ENCODE data around the gene LRSAM1.

Gene LRSAM1

GRCh38 chr9:127535834-127536233, 84.5 kb downstream of the LRSAM1 start:
- Histone ChIP-seq H2AFZ (ENCODE audit: low read depth, low read length) (no peak overlapping the region), H3K36me3 (ENCODE audit: insufficient read depth, low read length) (no peaks in the 10 kb centered on the region), H3K27me3 (ENCODE audit: insufficient read depth, low read length) (no peaks in the 10 kb centered on the region), H3K4me1 (ENCODE audit: insufficient read depth, low read length) (peaks cover 2% of the 10 kb centered on the region), H3K9me3 (ENCODE audit: low read length) (no peaks in the 10 kb centered on the region), H3K4me3 (ENCODE audit: low read length) (no peak overlapping the region)

GRCh38 chr9:127536499-127536898, 85.2 kb downstream of the LRSAM1 start:
- Histone ChIP-seq H3K36me3 (ENCODE audit: insufficient read depth, low read length) (no peaks in the 10 kb centered on the region), H3K4me3 (ENCODE audit: low read length) (no peak overlapping the region), H3K4me1 (ENCODE audit: insufficient read depth, low read length) (peaks cover 2% of the 10 kb centered on the region), H2AFZ (ENCODE audit: low read depth, low read length) (no peak overlapping the region), H3K27me3 (ENCODE audit: insufficient read depth, low read length) (no peaks in the 10 kb centered on the region), H3K9me3 (ENCODE audit: low read length) (no peaks in the 10 kb centered on the region)

GRCh38 chr9:127537014-127537413, 85.7 kb downstream of the LRSAM1 start:
- no peaks in the 10 kb centered on the region for H3K36me3 ChIP-seq (ENCODE audit: insufficient read depth, low read length)
- H3K9me3 ChIP-seq (ENCODE audit: low read length), result no peaks in the 10 kb centered on the region
- no peak overlapping the region for H3K4me3 ChIP-seq (ENCODE audit: low read length)
- peaks cover 2% of the 10 kb centered on the region for H3K4me1 ChIP-seq (ENCODE audit: insufficient read depth, low read length)
- H3K27me3 ChIP-seq (ENCODE audit: insufficient read depth, low read length), result no peaks in the 10 kb centered on the region
- H2AFZ ChIP-seq (ENCODE audit: low read depth, low read length), result no peak overlapping the region

GRCh38 chr9:127537792-127538191, 86.5 kb downstream of the LRSAM1 start:
- H2AFZ ChIP-seq (ENCODE audit: low read depth, low read length), result no peak overlapping the region
- no peaks in the 10 kb centered on the region for H3K9me3 ChIP-seq (ENCODE audit: low read length)
- peaks cover 2% of the 10 kb centered on the region for H3K4me1 ChIP-seq (ENCODE audit: insufficient read depth, low read length)
- H3K36me3 ChIP-seq (ENCODE audit: insufficient read depth, low read length), result no peaks in the 10 kb centered on the region
- no peak overlapping the region for H3K4me3 ChIP-seq (ENCODE audit: low read length)
- no peaks in the 10 kb centered on the region for H3K27me3 ChIP-seq (ENCODE audit: insufficient read depth, low read length)

- Histone ChIP-seq H2AFZ (ENCODE audit: low read depth, low read length) (no peak overlapping the region), H3K36me3 (ENCODE audit: insufficient read depth, low read length) (no peaks in the 10 kb centered on the region), H3K4me1 (ENCODE audit: insufficient read depth, low read length) (peaks cover 2% of the 10 kb centered on the region), H3K9me3 (ENCODE audit: low read length) (no peaks in the 10 kb centered on the region), H3K4me3 (ENCODE audit: low read length) (no peak overlapping the region), H3K27me3 (ENCODE audit: insufficient read depth, low read length) (no peaks in the 10 kb centered on the region)
Observed at GRCh38 chr9:127538849-127539258, 87.5 kb downstream of the LRSAM1 start.

- Histone ChIP-seq H3K4me1 (ENCODE audit: insufficient read depth, low read length) (peaks cover 2% of the 10 kb centered on the region), H3K27me3 (ENCODE audit: insufficient read depth, low read length) (no peaks in the 10 kb centered on the region), H3K36me3 (ENCODE audit: insufficient read depth, low read length) (no peaks in the 10 kb centered on the region), H3K4me3 (ENCODE audit: low read length) (no peak overlapping the region), H3K9me3 (ENCODE audit: low read length) (no peaks in the 10 kb centered on the region), H2AFZ (ENCODE audit: low read depth, low read length) (no peak overlapping the region)
Observed at GRCh38 chr9:127539259-127539981, 88.1 kb downstream of the LRSAM1 start.

- no peaks in the 10 kb centered on the region for H3K9me3 ChIP-seq (ENCODE audit: low read length)
- no peaks in the 10 kb centered on the region for H3K27me3 ChIP-seq (ENCODE audit: insufficient read depth, low read length)
- H2AFZ ChIP-seq (ENCODE audit: low read depth, low read length), result no peak overlapping the region
- H3K4me1 ChIP-seq (ENCODE audit: insufficient read depth, low read length), result no peaks in the 10 kb centered on the region
- no peaks in the 10 kb centered on the region for H3K36me3 ChIP-seq (ENCODE audit: insufficient read depth, low read length)
- no peak overlapping the region for H3K4me3 ChIP-seq (ENCODE audit: low read length)
Observed at GRCh38 chr9:127539982-127540663, 88.8 kb downstream of the LRSAM1 start.

GRCh38 chr9:127540664-127541041, 89.3 kb downstream of the LRSAM1 start:
- no peaks in the 10 kb centered on the region for H3K4me1 ChIP-seq (ENCODE audit: insufficient read depth, low read length)
- no peaks in the 10 kb centered on the region for H3K9me3 ChIP-seq (ENCODE audit: low read length)
- H2AFZ ChIP-seq (ENCODE audit: low read depth, low read length), result no peak overlapping the region
- no peak overlapping the region for H3K4me3 ChIP-seq (ENCODE audit: low read length)
- H3K27me3 ChIP-seq (ENCODE audit: insufficient read depth, low read length), result no peaks in the 10 kb centered on the region
- H3K36me3 ChIP-seq (ENCODE audit: insufficient read depth, low read length), result no peaks in the 10 kb centered on the region

GRCh38 chr9:127541176-127541575, 89.9 kb downstream of the LRSAM1 start:
- Histone ChIP-seq H3K4me1 (ENCODE audit: insufficient read depth, low read length) (peaks cover 3% of the 10 kb centered on the region), H3K36me3 (ENCODE audit: insufficient read depth, low read length) (no peaks in the 10 kb centered on the region), H3K4me3 (ENCODE audit: low read length) (no peak overlapping the region), H3K9me3 (ENCODE audit: low read length) (no peaks in the 10 kb centered on the region), H3K27me3 (ENCODE audit: insufficient read depth, low read length) (no peaks in the 10 kb centered on the region), H2AFZ (ENCODE audit: low read depth, low read length) (no peak overlapping the region)

GRCh38 chr9:127541865-127542264, 90.6 kb downstream of the LRSAM1 start:
- Histone ChIP-seq H3K9me3 (ENCODE audit: low read length) (no peaks in the 10 kb centered on the region), H3K4me1 (ENCODE audit: insufficient read depth, low read length) (peaks cover 3% of the 10 kb centered on the region), H3K4me3 (ENCODE audit: low read length) (no peak overlapping the region), H3K27me3 (ENCODE audit: insufficient read depth, low read length) (no peaks in the 10 kb centered on the region), H3K36me3 (ENCODE audit: insufficient read depth, low read length) (no peaks in the 10 kb centered on the region), H2AFZ (ENCODE audit: low read depth, low read length) (no peak overlapping the region)

GRCh38 chr9:127543221-127543620, 91.9 kb downstream of the LRSAM1 start:
- H3K36me3 ChIP-seq (ENCODE audit: insufficient read depth, low read length), result no peaks in the 10 kb centered on the region
- no peak overlapping the region for H3K4me3 ChIP-seq (ENCODE audit: low read length)
- no peaks in the 10 kb centered on the region for H3K27me3 ChIP-seq (ENCODE audit: insufficient read depth, low read length)
- no peak overlapping the region for H2AFZ ChIP-seq (ENCODE audit: low read depth, low read length)
- H3K9me3 ChIP-seq (ENCODE audit: low read length), result no peaks in the 10 kb centered on the region
- peaks cover 3% of the 10 kb centered on the region for H3K4me1 ChIP-seq (ENCODE audit: insufficient read depth, low read length)

- Histone ChIP-seq H3K27me3 (ENCODE audit: insufficient read depth, low read length) (no peaks in the 10 kb centered on the region), H3K9me3 (ENCODE audit: low read length) (no peaks in the 10 kb centered on the region), H3K4me1 (ENCODE audit: insufficient read depth, low read length) (peaks cover 3% of the 10 kb centered on the region), H3K4me3 (ENCODE audit: low read length) (no peak overlapping the region), H3K36me3 (ENCODE audit: insufficient read depth, low read length) (no peaks in the 10 kb centered on the region), H2AFZ (ENCODE audit: low read depth, low read length) (no peak overlapping the region)
Observed at GRCh38 chr9:127543973-127544533, 92.7 kb downstream of the LRSAM1 start.

GRCh38 chr9:127545196-127546124, 94.2 kb downstream of the LRSAM1 start:
- no peaks in the 10 kb centered on the region for H3K36me3 ChIP-seq (ENCODE audit: insufficient read depth, low read length)
- H3K4me3 ChIP-seq (ENCODE audit: low read length), result no peak overlapping the region
- H3K4me1 ChIP-seq (ENCODE audit: insufficient read depth, low read length), result peaks cover 3% of the 10 kb centered on the region
- no peaks in the 10 kb centered on the region for H3K27me3 ChIP-seq (ENCODE audit: insufficient read depth, low read length)
- H2AFZ ChIP-seq (ENCODE audit: low read depth, low read length), result no peak overlapping the region
- no peaks in the 10 kb centered on the region for H3K9me3 ChIP-seq (ENCODE audit: low read length)
